C4-2B (cell line): ENCODE results near the gene DGKQ.

Source experiments
- ZFX ChIP-seq: fragments of 450-650 bp; IDR thresholded peaks from 2 replicates; pipeline ENCODE4 v1.6.1; 2017
- TF ChIP-seq, protein P1 (sequence below): fragments of 450-650 bp; conservative IDR thresholded peaks from 2 replicates; pipeline ENCODE4 v1.5.1; 2017; ENCODE audit warnings: mild to moderate bottlenecking

DNA sequence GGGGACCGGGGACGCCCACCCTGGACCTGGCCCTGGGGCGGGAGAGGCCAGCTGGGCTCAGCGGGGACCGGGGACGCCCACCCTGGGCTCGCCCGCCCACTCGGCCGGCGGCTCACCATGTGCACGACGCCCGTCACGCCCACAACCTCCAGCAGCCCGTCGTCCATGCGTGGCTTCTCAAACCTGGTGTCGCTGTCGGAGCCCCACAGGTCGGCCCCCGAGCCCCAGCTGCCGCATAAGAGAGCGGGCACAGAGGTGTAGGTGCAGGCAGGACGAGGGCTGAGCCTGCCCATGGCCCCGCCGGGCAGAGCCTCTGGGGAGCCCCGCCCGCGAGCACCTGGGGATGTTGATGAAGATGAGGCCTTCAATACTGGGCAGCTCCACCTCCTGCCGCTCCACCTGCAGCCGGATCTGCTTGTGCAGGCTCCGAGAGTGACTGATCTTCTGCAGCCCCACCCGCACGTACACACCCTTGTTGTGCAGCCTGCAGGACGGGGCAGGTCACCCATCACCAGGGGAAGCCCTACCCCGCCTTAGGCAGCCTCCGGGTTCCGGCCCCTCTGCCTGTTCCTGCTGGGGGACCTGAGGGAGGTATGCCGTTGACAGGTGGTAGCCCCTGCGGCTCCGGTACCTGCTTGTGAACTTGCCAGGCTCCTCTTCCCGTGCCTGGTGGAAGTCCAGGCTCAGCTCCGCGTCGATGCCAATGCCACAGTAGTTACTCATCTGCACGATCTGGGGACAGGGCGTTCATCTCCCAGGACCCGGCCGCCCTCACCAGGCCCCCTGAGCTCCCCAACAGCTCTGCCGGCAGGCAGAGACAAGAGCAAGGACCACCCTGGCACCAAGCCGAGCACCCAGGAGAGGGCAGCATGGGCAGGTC lies 11.8 kb downstream of the DGKQ start:
- TF ChIP-seq, protein P1, sequence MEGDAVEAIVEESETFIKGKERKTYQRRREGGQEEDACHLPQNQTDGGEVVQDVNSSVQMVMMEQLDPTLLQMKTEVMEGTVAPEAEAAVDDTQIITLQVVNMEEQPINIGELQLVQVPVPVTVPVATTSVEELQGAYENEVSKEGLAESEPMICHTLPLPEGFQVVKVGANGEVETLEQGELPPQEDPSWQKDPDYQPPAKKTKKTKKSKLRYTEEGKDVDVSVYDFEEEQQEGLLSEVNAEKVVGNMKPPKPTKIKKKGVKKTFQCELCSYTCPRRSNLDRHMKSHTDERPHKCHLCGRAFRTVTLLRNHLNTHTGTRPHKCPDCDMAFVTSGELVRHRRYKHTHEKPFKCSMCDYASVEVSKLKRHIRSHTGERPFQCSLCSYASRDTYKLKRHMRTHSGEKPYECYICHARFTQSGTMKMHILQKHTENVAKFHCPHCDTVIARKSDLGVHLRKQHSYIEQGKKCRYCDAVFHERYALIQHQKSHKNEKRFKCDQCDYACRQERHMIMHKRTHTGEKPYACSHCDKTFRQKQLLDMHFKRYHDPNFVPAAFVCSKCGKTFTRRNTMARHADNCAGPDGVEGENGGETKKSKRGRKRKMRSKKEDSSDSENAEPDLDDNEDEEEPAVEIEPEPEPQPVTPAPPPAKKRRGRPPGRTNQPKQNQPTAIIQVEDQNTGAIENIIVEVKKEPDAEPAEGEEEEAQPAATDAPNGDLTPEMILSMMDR, result no peak
- TF ChIP-seq ZFX, result no peak
